HG03575 (cell line): Measurements from ENCODE around the gene TIMD4.
"Not testable (repeated sequence)": the region's sequence is repeated elsewhere in the genome, so short reads cannot be mapped to it uniquely, and the experiment has no call there.

Source experiments
- ATAC-seq: cut with Tn5 transposase; IDR thresholded peaks from one replicate; pipeline ENCODE4 v1.9.1; 2021; ENCODE audit not compliant: unreplicated experiment, insufficient number of reproducible peaks, low FRiP score; ENCODE audit errors: extremely low read depth

The TIMD4 gene

GRCh38 chr5:156963125-156963524 lies at the start of gene TIMD4:
TSS of gene TIMD4 (minus strand) at chr5:156963226. CDS start at chr5:156963198, 28 bp downstream.
- no peak for ATAC-seq

GRCh38 chr5:157006262-157006661 lies 43.2 kb upstream of the TIMD4 start:
- no peak for ATAC-seq

- ATAC-seq: no peak
These were observed 42.0 kb upstream of the TIMD4 start for GRCh38 chr5:157004893-157005551.

- no peak for ATAC-seq
These were observed 28.7 kb upstream of the TIMD4 start for GRCh38 chr5:156991714-156992113.

- ATAC-seq: no peak
These were observed 21.0 kb upstream of the TIMD4 start for GRCh38 chr5:156984064-156984463.

GRCh38 chr5:156981481-156981880 lies 18.5 kb upstream of the TIMD4 start:
- ATAC-seq: no peak

GRCh38 chr5:156974328-156974727 lies 11.3 kb upstream of the TIMD4 start:
- ATAC-seq: no peak

GRCh38 chr5:156971848-156972525 lies 9.0 kb upstream of the TIMD4 start:
- no peak for ATAC-seq

GRCh38 chr5:156971415-156971814 lies 8.4 kb upstream of the TIMD4 start:
- ATAC-seq: no peak

GRCh38 chr5:156967386-156967785 lies 4.4 kb upstream of the TIMD4 start:
- ATAC-seq: not testable (repeated sequence)

GRCh38 chr5:156956321-156956720 lies 6.7 kb downstream of the TIMD4 start:
- ATAC-seq: no peak

- ATAC-seq: no peak
These were observed 11.7 kb downstream of the TIMD4 start for GRCh38 chr5:156951359-156951758.

- ATAC-seq: no peak
These were observed 12.3 kb downstream of the TIMD4 start for GRCh38 chr5:156950716-156951115.

GRCh38 chr5:156949424-156949823 lies 13.6 kb downstream of the TIMD4 start:
- ATAC-seq: no peak

- no peak for ATAC-seq
These were observed 15.1 kb downstream of the TIMD4 start for GRCh38 chr5:156947925-156948324.

GRCh38 chr5:156942064-156942463 lies 21.0 kb downstream of the TIMD4 start:
- ATAC-seq: peak; percentile 87

- not testable (repeated sequence) for ATAC-seq
These were observed 22.6 kb downstream of the TIMD4 start for GRCh38 chr5:156940462-156940861.

- no peak for ATAC-seq
These were observed 26.1 kb downstream of the TIMD4 start for GRCh38 chr5:156936972-156937371.

- no peak for ATAC-seq
These were observed 28.4 kb downstream of the TIMD4 start for GRCh38 chr5:156934450-156935211.

- ATAC-seq: no peak
These were observed 33.6 kb downstream of the TIMD4 start for GRCh38 chr5:156929366-156929948.
